Activated T-helper 2 cell treated with anti-CD3 and anti-CD28 coated beads, Interferon-gamma antibody, Interleukin-2, Interleukin-4, amounts not matched to agents 10 μg/mL and 5 μg/mL and 100 μg/mL, durations not matched to agents 14 hours and 24 hours and 36 hours (primary cell): ENCODE results near the gene CDH12. TPM values are rescaled to one million over a fixed set of nuclear protein-coding genes. Genes with fewer than 3 reads are reported as not detected.

Experiments
- DNase-seq: peaks from one replicate; pipeline ENCODE4 v3.0.0; 2021; ENCODE audit warnings: low spot score
- H3K27ac Mint-ChIP-seq: one replicate; pipeline ENCODE4 v1.8.0; 2021; ENCODE audit warnings: mixed read lengths
- H3K27me3 Mint-ChIP-seq: one replicate; pipeline ENCODE4 v1.8.0; 2021; ENCODE audit warnings: low read depth, mixed read lengths
- H3K36me3 Mint-ChIP-seq: one replicate; pipeline ENCODE4 v1.8.0; 2021; ENCODE audit warnings: low read depth, mixed read lengths
- H3K4me1 Mint-ChIP-seq: one replicate; pipeline ENCODE4 v1.8.0; 2021; ENCODE audit warnings: low read depth, mixed read lengths
- H3K4me3 Mint-ChIP-seq: one replicate; pipeline ENCODE4 v1.8.0; 2021; ENCODE audit warnings: low read depth, mild to moderate bottlenecking, moderate library complexity, mixed read lengths
- H3K9me3 Mint-ChIP-seq: one replicate; pipeline ENCODE4 v1.8.0; 2021; ENCODE audit warnings: mixed read lengths
- intact Hi-C: fragments of 100-400 bp; cut with micrococcal nuclease; formaldehyde crosslinking; loops from one replicate; pipeline ENCODE4 v1.15.1; 2023
- total RNA-seq: library from RNA; stranded (reverse); gene quantifications from 2 replicates; pipeline ENCODE4 v1.2.3, GENCODE V29; 2022

The CDH12 gene
- total RNA-seq, 1 donor from 2014 or later: not detected

- H3K27me3 Mint-ChIP-seq: no peaks in the 10 kb centered on the region
- no peak for DNase-seq
- no peak overlapping the region for H3K27ac Mint-ChIP-seq
- peaks cover 22% of the 10 kb centered on the region for H3K9me3 Mint-ChIP-seq
- H3K4me3 Mint-ChIP-seq: no peak overlapping the region
- intact Hi-C loops: no loop called here
- no peaks in the 10 kb centered on the region for H3K36me3 Mint-ChIP-seq
- no peaks in the 10 kb centered on the region for H3K4me1 Mint-ChIP-seq
Measured at GRCh38 chr5:21895766-21896350, 957.3 kb downstream of the CDH12 start.

GRCh38 chr5:21893161-21893560 lies 960.0 kb downstream of the CDH12 start:
- H3K9me3 Mint-ChIP-seq: peaks cover 14% of the 10 kb centered on the region
- H3K27ac Mint-ChIP-seq: no peak overlapping the region
- H3K4me3 Mint-ChIP-seq: no peak overlapping the region
- H3K36me3 Mint-ChIP-seq: no peaks in the 10 kb centered on the region
- no peaks in the 10 kb centered on the region for H3K4me1 Mint-ChIP-seq
- DNase-seq: no peak
- intact Hi-C loops: no loop called here
- H3K27me3 Mint-ChIP-seq: no peaks in the 10 kb centered on the region

GRCh38 chr5:21889581-21889980 lies 963.6 kb downstream of the CDH12 start:
- peaks cover 16% of the 10 kb centered on the region for H3K9me3 Mint-ChIP-seq
- no peaks in the 10 kb centered on the region for H3K27me3 Mint-ChIP-seq
- H3K36me3 Mint-ChIP-seq: no peaks in the 10 kb centered on the region
- H3K27ac Mint-ChIP-seq: no peak overlapping the region
- no peaks in the 10 kb centered on the region for H3K4me1 Mint-ChIP-seq
- no peak for DNase-seq
- no peak overlapping the region for H3K4me3 Mint-ChIP-seq
- intact Hi-C loops: no loop called here

GRCh38 chr5:21882074-21882745 lies 970.9 kb downstream of the CDH12 start:
- DNase-seq: no peak
- no peaks in the 10 kb centered on the region for H3K27me3 Mint-ChIP-seq
- no peak overlapping the region for H3K4me3 Mint-ChIP-seq
- no peak overlapping the region for H3K27ac Mint-ChIP-seq
- peaks cover 34% of the 10 kb centered on the region for H3K9me3 Mint-ChIP-seq
- H3K36me3 Mint-ChIP-seq: no peaks in the 10 kb centered on the region
- intact Hi-C loops: no loop called here
- H3K4me1 Mint-ChIP-seq: no peaks in the 10 kb centered on the region

- Mint-ChIP-seq H3K4me3 (no peak overlapping the region), H3K9me3 (peaks cover 38% of the 10 kb centered on the region), H3K4me1 (no peaks in the 10 kb centered on the region), H3K27me3 (no peaks in the 10 kb centered on the region), H3K36me3 (no peaks in the 10 kb centered on the region), H3K27ac (no peak overlapping the region)
- intact Hi-C loops: no loop called here
- no peak for DNase-seq
Measured at GRCh38 chr5:21880164-21880563, 973.0 kb downstream of the CDH12 start.

GRCh38 chr5:21862986-21863385 lies 990.2 kb downstream of the CDH12 start:
- intact Hi-C loops: no loop called here
- Mint-ChIP-seq H3K9me3 (peaks cover 22% of the 10 kb centered on the region), H3K27me3 (no peaks in the 10 kb centered on the region), H3K27ac (no peak overlapping the region), H3K36me3 (no peaks in the 10 kb centered on the region), H3K4me1 (no peaks in the 10 kb centered on the region), H3K4me3 (no peak overlapping the region)
- DNase-seq: no peak

GRCh38 chr5:21858441-21858840 lies 994.7 kb downstream of the CDH12 start:
- H3K27ac Mint-ChIP-seq: no peak overlapping the region
- DNase-seq: no peak
- H3K4me3 Mint-ChIP-seq: no peak overlapping the region
- peaks cover 7% of the 10 kb centered on the region for H3K9me3 Mint-ChIP-seq
- H3K4me1 Mint-ChIP-seq: no peaks in the 10 kb centered on the region
- intact Hi-C loops: no loop called here
- H3K36me3 Mint-ChIP-seq: no peaks in the 10 kb centered on the region
- H3K27me3 Mint-ChIP-seq: no peaks in the 10 kb centered on the region

- Mint-ChIP-seq H3K36me3 (no peaks in the 10 kb centered on the region), H3K9me3 (peaks cover 15% of the 10 kb centered on the region), H3K27ac (no peak overlapping the region), H3K27me3 (no peaks in the 10 kb centered on the region), H3K4me3 (no peak overlapping the region), H3K4me1 (no peaks in the 10 kb centered on the region)
- DNase-seq: no peak
- intact Hi-C loops: no loop called here
Measured at GRCh38 chr5:21856987-21857386, 996.2 kb downstream of the CDH12 start.

- no peaks in the 10 kb centered on the region for H3K27me3 Mint-ChIP-seq
- intact Hi-C loops: no loop called here
- no peaks in the 10 kb centered on the region for H3K4me1 Mint-ChIP-seq
- H3K9me3 Mint-ChIP-seq: peaks cover 14% of the 10 kb centered on the region
- no peak overlapping the region for H3K4me3 Mint-ChIP-seq
- no peak overlapping the region for H3K27ac Mint-ChIP-seq
- DNase-seq: no peak
- H3K36me3 Mint-ChIP-seq: no peaks in the 10 kb centered on the region
Measured at GRCh38 chr5:21847300-21847699, 1005.8 kb downstream of the CDH12 start.

GRCh38 chr5:21844960-21845359 lies 1008.2 kb downstream of the CDH12 start:
- H3K9me3 Mint-ChIP-seq: peaks cover 8% of the 10 kb centered on the region
- no peak overlapping the region for H3K27ac Mint-ChIP-seq
- H3K4me1 Mint-ChIP-seq: no peaks in the 10 kb centered on the region
- DNase-seq: no peak
- no peak overlapping the region for H3K4me3 Mint-ChIP-seq
- no peaks in the 10 kb centered on the region for H3K27me3 Mint-ChIP-seq
- no peaks in the 10 kb centered on the region for H3K36me3 Mint-ChIP-seq
- intact Hi-C loops: no loop called here

GRCh38 chr5:21834863-21835262 lies 1018.3 kb downstream of the CDH12 start:
- intact Hi-C loops: loop anchor here (10.0 kb wide), 1 partner anchor 120 kb away; no protein-coding TSS in a partner anchor
- H3K4me1 Mint-ChIP-seq: no peaks in the 10 kb centered on the region
- H3K36me3 Mint-ChIP-seq: no peaks in the 10 kb centered on the region
- H3K9me3 Mint-ChIP-seq: peaks cover 20% of the 10 kb centered on the region
- no peak overlapping the region for H3K27ac Mint-ChIP-seq
- H3K4me3 Mint-ChIP-seq: no peak overlapping the region
- H3K27me3 Mint-ChIP-seq: no peaks in the 10 kb centered on the region
- DNase-seq: no peak

GRCh38 chr5:21831145-21831787 lies 1021.9 kb downstream of the CDH12 start:
- intact Hi-C loops: loop anchor here (10.0 kb wide), 1 partner anchor 116 kb away; no protein-coding TSS in a partner anchor
- H3K27ac Mint-ChIP-seq: no peak overlapping the region
- no peaks in the 10 kb centered on the region for H3K36me3 Mint-ChIP-seq
- peaks cover 7% of the 10 kb centered on the region for H3K9me3 Mint-ChIP-seq
- DNase-seq: no peak
- H3K4me1 Mint-ChIP-seq: no peaks in the 10 kb centered on the region
- no peak overlapping the region for H3K4me3 Mint-ChIP-seq
- no peaks in the 10 kb centered on the region for H3K27me3 Mint-ChIP-seq

- intact Hi-C loops: no loop called here
- H3K4me1 Mint-ChIP-seq: no peaks in the 10 kb centered on the region
- no peak overlapping the region for H3K4me3 Mint-ChIP-seq
Measured at GRCh38 chr5:21826884-21827283, 1026.3 kb downstream of the CDH12 start.

More at GRCh38 chr5:21826884-21827283, 1026.3 kb downstream of the CDH12 start:
- Mint-ChIP-seq H3K27ac (no peak overlapping the region), H3K9me3 (peaks cover 17% of the 10 kb centered on the region), H3K36me3 (no peaks in the 10 kb centered on the region), H3K27me3 (no peaks in the 10 kb centered on the region)
- DNase-seq: no peak
